ENCODE data around the gene MYL3.

MYL3 gene

GRCh38 chr3:46907271-46907670 is 44.0 kb upstream of the MYL3 start:
- TF ChIP-seq RAD21 (IDR thresholded peaks at IDR 0.05; ENCODE audit: low read depth) = no peak
- TF ChIP-seq TEAD4 (IDR thresholded peaks at IDR 0.05) = no peak
- no peak for TF ChIP-seq YY1 (IDR thresholded peaks at IDR 0.05; ENCODE audit: low read depth)
- no peak for TF ChIP-seq NFIC (IDR thresholded peaks at IDR 0.05)
- TF ChIP-seq TCF12 (IDR thresholded peaks at IDR 0.05; ENCODE audit: low read depth) = no peak
- TF ChIP-seq USF1 (IDR thresholded peaks at IDR 0.05) = no peak
- no peak for TF ChIP-seq CREB1 (IDR thresholded peaks at IDR 0.05; ENCODE audit: low read depth)

GRCh38 chr3:46906471-46907058 is 43.3 kb upstream of the MYL3 start:
- TF ChIP-seq TCF12 (IDR thresholded peaks at IDR 0.05; ENCODE audit: low read depth) (no peak), EP300 (IDR thresholded peaks at IDR 0.05; ENCODE audit: borderline replicate concordance) (no peak), ZBTB7A (IDR thresholded peaks at IDR 0.05; ENCODE audit: low read depth) (no peak), CREB1 (IDR thresholded peaks at IDR 0.05; ENCODE audit: low read depth) (no peak), REST (IDR thresholded peaks at IDR 0.05; ENCODE audit: low read depth) (no peak), MAX (IDR thresholded peaks at IDR 0.05) (no peak), RAD21 (IDR thresholded peaks at IDR 0.05; ENCODE audit: low read depth) (no peak), FOXM1 (IDR thresholded peaks at IDR 0.05; ENCODE audit: borderline replicate concordance, low read depth) (no peak), EGR1 (IDR thresholded peaks at IDR 0.05) (no peak), CEBPB (IDR thresholded peaks at IDR 0.05) (no peak), TEAD4 (IDR thresholded peaks at IDR 0.05) (no peak), USF1 (IDR thresholded peaks at IDR 0.05) (no peak), YY1 (IDR thresholded peaks at IDR 0.05; ENCODE audit: low read depth) (no peak), NFIC (IDR thresholded peaks at IDR 0.05) (no peak), TAF1 (IDR thresholded peaks at IDR 0.05; ENCODE audit: low read depth) (no peak)

- TF ChIP-seq CEBPB (IDR thresholded peaks at IDR 0.05) = no peak
- TF ChIP-seq YY1 (IDR thresholded peaks at IDR 0.05; ENCODE audit: low read depth) = no peak
- TF ChIP-seq NFIC (IDR thresholded peaks at IDR 0.05) = no peak
- no peak for TF ChIP-seq ZBTB7A (IDR thresholded peaks at IDR 0.05; ENCODE audit: low read depth)
- TF ChIP-seq TEAD4 (IDR thresholded peaks at IDR 0.05) = no peak
- TF ChIP-seq TCF12 (IDR thresholded peaks at IDR 0.05; ENCODE audit: low read depth) = no peak
- no peak for TF ChIP-seq EP300 (IDR thresholded peaks at IDR 0.05; ENCODE audit: borderline replicate concordance)
- TF ChIP-seq FOXM1 (IDR thresholded peaks at IDR 0.05; ENCODE audit: borderline replicate concordance, low read depth) = no peak
- TF ChIP-seq RAD21 (IDR thresholded peaks at IDR 0.05; ENCODE audit: low read depth) = no peak
- no peak for TF ChIP-seq EGR1 (IDR thresholded peaks at IDR 0.05)
- no peak for TF ChIP-seq REST (IDR thresholded peaks at IDR 0.05; ENCODE audit: low read depth)
- TF ChIP-seq CREB1 (IDR thresholded peaks at IDR 0.05; ENCODE audit: low read depth) = no peak
- TF ChIP-seq USF1 (IDR thresholded peaks at IDR 0.05) = no peak
- TF ChIP-seq TAF1 (IDR thresholded peaks at IDR 0.05; ENCODE audit: low read depth) = no peak
- no peak for TF ChIP-seq MAX (IDR thresholded peaks at IDR 0.05)
These were observed 42.6 kb upstream of the MYL3 start for GRCh38 chr3:46905661-46906451.

- TF ChIP-seq TEAD4 (IDR thresholded peaks at IDR 0.05) = no peak
- TF ChIP-seq REST (IDR thresholded peaks at IDR 0.05; ENCODE audit: low read depth) = no peak
- no peak for TF ChIP-seq FOXM1 (IDR thresholded peaks at IDR 0.05; ENCODE audit: borderline replicate concordance, low read depth)
- TF ChIP-seq CEBPB (IDR thresholded peaks at IDR 0.05) = no peak
- no peak for TF ChIP-seq TCF12 (IDR thresholded peaks at IDR 0.05; ENCODE audit: low read depth)
- TF ChIP-seq RAD21 (IDR thresholded peaks at IDR 0.05; ENCODE audit: low read depth) = no peak
- TF ChIP-seq NFIC (IDR thresholded peaks at IDR 0.05) = no peak
- TF ChIP-seq USF1 (IDR thresholded peaks at IDR 0.05) = no peak
- TF ChIP-seq ZBTB7A (IDR thresholded peaks at IDR 0.05; ENCODE audit: low read depth) = no peak
- TF ChIP-seq EGR1 (IDR thresholded peaks at IDR 0.05) = no peak
- no peak for TF ChIP-seq CREB1 (IDR thresholded peaks at IDR 0.05; ENCODE audit: low read depth)
- no peak for TF ChIP-seq YY1 (IDR thresholded peaks at IDR 0.05; ENCODE audit: low read depth)
- no peak for TF ChIP-seq EP300 (IDR thresholded peaks at IDR 0.05; ENCODE audit: borderline replicate concordance)
- no peak for TF ChIP-seq MAX (IDR thresholded peaks at IDR 0.05)
- TF ChIP-seq TAF1 (IDR thresholded peaks at IDR 0.05; ENCODE audit: low read depth) = no peak
These were observed 41.9 kb upstream of the MYL3 start for GRCh38 chr3:46905213-46905560.
